RKO (cell line): ENCODE data around the gene GPR55.

Source experiments
- DNase-seq: peaks from one replicate; pipeline ENCODE4 v3.0.0-alpha.2; 2016; ENCODE audit warnings: low spot score

The GPR55 gene

DNA sequence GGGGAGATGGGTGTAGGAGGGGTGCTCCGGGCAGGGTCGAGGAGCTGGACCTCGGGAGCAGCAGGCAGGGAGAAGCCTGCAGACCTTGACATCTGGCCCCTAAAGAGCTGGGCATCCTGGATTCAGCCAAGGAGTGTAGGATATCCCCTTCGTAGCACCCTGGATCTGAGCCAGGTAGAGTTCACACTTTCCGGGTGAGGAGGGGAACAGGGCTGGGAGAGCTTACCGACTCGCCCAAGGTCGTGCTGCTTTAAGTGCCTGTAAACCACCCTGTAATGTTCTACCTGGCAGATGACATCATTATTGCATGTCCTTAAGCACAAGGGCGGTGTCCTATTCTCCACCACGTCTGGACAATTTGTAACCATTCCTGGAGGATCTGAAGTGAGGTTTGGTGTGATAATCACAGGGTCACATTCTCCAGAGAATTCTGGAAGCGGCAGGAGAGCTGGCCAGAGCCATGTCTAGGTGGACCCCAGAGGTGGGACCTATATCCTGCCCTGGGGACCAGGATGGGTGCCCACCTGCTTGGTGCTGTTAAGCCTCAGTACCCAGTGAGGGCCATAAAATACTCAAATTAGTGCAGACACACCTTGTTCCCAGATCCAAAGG is 45.7 kb downstream of the GPR55 start:
- DNase-seq: no peak

DNA sequence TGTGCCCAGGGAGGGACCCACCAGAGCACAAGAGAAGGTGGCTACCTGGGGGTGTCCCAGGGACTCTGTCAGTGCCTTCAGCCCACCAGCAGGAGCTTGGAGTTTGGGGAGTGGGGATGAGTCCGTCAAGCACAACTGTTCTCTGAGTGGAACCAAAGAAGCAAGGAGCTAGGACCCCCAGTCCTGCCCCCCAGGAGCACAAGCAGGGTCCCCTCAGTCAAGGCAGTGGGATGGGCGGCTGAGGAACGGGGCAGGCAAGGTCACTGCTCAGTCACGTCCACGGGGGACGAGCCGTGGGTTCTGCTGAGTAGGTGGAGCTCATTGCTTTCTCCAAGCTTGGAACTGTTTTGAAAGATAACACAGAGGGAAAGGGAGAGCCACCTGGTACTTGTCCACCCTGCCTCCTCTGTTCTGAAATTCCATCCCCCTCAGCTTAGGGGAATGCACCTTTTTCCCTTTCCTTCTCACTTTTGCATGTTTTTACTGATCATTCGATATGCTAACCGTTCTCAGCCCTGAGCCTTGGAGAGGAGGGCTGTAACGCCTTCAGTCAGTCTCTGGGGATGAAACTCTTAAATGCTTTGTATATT is 46.3 kb downstream of the GPR55 start:
- no peak for DNase-seq

DNA sequence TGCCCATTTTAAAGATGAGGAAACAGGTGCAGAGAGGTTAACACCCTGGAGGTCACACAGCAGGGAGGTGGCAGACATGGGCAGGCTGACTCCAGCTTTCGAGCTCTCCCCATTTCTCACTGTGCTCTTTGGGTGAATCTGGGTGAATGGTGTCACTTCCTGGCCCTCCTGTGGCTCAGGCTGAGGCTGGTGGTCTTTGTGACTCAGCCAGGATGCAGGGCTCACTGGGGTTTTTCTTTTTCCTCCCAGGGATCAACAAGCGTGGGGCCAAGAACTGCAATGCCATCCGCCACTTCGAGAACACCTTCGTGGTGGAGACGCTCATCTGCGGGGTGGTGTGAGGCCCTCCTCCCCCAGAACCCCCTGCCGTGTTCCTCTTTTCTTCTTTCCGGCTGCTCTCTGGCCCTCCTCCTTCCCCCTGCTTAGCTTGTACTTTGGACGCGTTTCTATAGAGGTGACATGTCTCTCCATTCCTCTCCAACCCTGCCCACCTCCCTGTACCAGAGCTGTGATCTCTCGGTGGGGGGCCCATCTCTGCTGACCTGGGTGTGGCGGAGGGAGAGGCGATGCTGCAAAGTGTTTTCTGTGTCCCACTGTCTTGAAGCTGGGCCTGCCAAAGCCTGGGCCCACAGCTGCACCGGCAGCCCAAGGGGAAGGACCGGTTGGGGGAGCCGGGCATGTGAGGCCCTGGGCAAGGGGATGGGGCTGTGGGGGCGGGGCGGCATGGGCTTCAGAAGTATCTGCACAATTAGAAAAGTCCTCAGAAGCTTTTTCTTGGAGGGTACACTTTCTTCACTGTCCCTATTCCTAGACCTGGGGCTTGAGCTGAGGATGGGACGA is 47.1 kb downstream of the GPR55 start:
- DNase-seq: no peak

DNA sequence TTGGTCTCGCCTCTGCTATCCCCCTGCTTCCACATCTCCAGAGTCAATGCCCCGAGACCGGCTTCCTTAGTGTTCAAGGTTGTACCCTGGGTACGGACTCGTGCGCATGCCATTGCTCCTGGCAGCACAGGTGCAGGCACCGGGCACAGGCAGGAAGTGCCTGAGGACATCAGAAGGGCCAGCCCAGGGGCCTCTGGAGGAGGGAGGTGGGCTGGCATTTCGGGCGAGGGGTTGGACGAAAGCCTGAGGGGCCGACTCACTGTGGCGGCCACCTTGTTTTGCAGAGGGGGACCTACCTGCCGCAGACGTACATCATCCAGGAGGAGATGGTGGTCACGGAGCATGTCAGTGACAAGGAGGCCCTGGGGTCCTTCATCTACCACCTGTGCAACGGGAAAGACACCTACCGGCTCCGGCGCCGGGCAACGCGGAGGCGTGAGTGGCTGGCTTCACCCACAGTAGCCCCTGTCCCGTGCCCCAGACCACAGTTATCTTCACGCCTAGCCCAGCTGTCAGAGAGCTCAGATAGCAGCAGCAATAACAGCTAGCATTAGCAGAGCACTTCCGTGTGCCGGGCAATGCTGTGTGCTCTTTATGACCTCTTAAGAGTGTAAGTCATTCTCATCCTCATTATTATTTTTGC is 47.8 kb downstream of the GPR55 start:
- no peak for DNase-seq

DNA sequence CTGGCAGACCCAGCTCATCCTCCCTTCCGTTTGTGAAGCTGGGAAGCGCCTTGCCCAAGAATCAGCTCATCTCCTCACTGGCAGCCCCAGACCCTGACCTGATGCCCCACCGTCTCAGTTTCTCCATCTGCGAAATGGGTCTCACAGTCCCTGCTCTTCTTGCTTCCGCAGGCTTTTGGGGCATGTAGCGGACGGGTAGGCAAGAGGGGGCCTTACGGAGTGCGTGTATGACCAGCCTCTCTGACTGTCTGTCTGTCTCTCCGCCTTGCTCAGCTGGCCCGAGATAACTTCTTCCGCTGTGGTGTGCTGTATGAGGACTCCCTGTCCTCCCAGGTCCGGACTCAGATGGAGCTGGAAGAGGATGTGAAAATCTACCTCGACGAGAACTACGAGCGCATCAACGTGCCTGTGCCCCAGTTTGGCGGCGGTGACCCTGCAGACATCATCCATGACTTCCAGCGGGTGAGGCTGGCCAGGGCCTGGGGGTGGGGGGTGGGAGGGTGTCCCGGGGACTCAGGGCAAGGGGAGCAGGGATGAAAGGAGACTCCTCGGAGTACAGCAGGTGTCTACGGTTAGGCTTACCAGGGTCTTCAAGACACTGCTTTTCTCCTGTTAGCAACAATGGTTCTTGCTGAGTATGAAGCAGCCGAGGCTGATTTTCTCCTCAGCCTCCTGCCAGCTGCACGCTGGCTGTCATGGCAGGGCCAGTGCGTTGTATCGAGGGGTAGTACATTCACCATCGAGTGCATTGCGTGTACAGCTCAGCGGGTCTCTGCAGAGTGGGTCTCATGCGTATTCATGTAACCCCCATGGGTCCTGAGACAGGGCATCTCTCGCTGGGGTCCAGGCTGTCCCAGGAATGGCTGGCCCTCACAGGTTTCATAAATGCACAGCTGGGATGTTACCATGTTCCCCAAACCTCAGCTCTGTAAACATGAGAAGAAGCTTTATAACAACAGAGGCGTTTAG is 49.4 kb downstream of the GPR55 start:
- DNase-seq: no peak

DNA sequence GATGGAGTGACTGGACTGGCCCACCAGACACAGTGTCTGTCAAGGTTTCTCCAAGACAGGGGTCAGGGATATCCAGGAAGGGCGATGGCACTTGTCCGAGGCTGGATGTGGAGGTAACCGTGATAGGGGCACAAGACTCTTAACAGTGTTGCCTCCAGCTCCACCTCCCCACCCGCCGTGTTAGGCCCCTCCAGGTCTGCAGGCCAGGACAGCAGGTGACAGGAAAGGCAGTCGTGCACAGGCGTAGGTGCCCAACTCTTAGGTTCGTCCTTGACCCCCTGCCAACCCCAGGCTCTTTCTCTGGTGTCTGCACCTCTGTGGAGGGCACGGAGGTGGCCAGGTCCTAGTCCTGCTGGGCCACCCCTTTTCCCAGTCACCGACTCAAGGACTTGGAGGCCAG is 50.2 kb downstream of the GPR55 start:
- no peak for DNase-seq

DNA sequence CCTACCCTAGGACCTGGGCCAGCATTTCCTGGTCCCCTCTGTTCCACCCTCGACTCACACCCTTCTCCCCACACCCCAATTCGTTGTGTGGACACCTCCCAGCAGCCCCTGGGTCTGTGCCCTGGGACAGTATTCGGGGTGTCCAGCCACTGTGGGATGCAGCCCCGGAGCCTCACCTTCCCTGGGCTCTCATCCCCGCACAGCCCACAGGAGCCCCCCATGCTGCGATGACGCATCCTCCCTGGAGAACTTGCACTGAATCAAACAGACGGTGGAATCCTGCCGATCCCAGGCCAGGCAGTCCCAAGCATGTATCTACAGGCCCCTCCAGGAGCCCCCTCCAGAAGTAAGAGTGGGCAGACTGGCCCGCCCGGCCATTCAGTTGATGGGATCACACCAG is 50.6 kb downstream of the GPR55 start:
- no peak for DNase-seq

DNA sequence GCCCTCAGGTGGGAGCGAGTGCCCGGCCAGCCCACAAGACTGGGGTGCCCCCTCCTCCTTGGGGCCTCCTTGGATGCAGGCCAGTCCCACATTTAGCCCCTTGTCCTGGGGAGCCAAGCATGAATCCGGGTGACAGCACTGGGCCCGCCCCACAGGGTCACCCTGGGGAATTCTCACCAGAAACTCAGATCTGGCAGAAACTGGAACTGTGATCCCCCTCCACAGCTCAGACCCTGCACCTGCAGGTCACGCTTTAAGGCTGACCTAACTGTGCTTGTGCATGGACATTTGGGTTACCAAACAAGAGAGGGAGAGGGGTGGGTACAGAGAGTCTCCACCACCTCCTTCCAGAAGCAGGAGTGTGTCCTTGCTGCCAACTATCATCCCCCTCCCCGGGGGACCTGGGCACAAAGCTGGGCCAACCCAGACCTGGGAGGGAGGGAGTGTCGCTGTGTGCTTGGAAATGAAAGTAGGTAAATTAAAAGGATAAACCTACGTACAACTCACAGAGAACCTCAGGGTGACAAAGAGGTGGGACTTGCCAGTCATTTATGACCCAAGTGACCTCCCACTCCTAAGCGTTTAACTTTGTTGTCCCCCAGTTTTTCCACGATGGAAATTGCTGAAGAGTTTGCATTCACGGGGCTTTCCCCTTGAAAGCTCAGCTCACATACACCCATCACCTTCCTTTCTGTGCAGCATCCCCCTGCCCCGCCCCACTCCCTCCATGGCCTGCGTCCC is 51.2 kb downstream of the GPR55 start:
- DNase-seq: no peak

DNA sequence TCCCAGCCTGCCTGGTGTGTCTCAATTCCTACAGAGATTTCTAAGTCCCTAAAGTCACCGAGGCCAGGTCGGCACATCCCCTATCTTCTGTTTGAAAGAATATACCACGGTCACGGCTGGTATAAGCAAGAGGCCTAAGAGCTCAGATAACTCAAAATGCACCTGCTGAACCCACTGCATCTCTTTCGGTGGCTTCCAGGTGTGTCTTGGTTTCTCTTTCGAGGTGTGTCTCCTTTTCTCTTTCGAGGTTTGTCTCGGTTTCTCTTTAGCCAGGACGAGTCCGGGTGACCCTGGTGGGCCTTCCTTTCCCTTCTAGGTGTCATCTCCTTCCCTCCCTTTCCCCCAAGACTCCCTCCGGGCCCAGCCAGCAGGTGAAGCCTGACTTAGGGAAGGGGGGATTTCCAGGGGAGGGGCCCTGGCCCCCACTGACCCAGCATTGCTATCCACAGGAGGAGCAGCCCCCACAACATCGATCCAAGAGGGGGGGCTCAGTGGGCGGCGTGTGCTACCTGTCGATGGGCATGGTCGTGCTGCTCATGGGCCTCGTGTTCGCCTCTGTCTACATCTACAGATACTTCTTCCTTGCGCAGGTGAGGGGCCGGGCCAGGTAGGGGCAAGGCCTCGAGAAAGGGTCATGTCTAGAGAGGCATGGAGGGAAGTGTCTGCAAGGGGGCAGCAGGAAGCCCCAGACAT is 51.9 kb downstream of the GPR55 start:
- no peak for DNase-seq

DNA sequence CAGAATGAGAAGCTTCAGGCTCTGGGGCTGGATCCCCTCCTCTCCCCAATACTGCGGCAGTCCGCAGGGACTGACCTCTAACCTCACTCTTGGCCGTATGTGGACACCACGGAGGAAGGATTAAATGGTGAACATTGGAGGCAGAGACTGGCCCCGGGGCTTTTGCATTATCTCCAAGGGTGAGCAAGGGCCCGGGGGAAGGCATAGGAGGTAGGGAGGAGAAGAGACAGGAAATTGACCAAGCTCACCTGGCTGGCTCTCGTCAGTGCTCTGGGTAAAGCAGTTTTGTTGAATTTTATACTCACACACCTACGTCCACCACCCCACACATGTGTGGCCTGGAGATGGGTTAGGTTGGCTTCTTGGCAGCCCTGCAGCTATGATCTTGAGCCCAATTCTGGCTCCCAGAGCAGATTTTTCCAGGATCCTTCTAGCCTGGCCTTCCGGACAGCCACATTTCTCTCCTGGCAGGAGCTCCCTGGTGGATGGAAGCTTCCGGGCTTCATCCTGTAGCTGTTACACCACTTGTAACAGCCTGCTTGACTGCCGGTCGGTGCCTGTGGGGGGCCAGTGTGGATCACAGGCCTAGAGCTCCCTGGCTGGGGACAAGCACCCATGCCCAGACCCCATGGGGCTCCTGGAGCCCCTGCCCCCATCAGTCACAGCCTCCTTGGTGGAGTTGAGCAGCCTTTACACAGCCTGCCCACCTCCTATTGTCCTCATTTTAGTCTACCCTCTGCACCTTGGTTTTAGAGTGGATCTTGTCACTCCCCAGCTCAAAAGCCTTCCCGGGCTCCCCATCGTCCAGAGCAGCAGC is 52.7 kb downstream of the GPR55 start:
- no peak for DNase-seq

DNA sequence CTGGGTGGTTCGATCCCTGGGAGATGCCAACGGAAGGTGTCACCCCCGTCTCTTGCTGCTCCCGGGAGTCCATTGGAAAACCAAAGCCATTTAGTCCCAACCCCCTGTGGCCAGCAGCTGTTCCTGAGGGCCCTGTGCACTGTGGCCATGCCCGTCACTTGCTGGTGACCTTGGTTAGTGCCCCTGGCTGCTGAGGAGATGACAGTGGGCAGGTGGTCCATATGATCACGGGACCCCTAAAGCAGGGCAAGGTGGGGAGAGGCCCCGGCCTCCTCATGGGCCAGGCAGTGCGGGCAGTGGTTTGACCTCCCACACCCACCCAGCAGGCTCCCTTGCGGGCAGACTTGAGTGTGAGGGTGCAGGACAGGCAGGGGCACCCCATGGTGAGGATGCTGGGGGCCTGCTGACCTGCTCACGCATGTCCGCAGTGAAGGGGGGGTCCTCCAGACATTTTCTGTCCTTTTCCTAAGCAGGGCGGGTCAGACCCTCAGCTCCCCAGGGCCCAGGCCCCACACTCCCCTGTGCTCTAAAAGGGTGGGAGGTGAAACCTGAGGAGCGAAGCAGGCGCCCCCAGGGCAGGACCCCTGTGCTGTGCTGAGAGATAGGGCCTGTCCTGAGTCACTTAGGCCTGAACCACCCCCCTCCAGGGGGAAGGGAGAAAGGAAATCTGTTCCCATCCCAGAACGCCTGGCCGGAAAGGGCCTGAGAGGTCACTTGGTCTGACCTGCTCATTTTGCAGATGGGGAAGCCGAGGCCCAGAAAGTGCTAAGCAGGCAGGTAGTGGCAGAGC is 53.5 kb downstream of the GPR55 start:
- no peak for DNase-seq

DNA sequence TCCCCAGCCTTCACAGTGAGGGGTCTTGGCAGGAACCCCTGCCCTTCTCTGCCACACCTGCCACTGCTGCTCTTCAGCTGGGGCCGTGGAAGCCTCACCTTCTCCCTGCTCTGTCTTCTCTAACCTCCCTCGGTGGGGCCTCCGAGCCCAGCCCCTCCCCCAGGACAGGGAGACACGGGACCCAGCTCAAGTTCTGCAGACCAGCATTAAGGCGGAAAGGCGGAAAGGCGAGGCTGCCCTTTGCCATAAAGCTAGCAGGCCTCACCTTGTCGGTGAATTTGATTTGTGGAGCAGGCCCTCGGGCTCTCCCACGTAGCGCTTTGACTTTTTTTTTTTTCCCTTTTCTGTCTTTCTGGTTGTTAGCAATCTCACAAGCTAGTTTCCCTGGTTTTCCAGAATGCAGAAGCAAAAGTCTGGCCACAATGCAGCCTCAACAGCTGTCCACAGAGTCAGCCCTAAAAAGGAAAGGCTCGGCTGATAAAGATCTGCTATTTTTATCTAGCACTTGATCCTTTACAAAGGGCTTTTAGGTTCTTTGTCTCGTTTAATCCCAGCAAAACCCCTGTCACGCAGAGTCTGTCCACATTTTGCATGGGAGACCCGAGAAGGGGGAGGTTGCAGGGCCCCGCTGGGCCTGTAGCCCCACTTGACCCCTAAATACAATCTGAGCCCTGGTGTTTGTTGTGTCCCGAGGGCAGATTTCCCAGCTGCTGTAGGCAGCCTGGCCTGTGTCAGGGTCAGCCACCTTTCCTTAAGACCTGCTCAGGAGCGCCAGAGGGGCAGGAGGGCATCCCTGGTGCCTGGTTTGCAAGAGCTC is 54.3 kb downstream of the GPR55 start:
- no peak for DNase-seq

DNA sequence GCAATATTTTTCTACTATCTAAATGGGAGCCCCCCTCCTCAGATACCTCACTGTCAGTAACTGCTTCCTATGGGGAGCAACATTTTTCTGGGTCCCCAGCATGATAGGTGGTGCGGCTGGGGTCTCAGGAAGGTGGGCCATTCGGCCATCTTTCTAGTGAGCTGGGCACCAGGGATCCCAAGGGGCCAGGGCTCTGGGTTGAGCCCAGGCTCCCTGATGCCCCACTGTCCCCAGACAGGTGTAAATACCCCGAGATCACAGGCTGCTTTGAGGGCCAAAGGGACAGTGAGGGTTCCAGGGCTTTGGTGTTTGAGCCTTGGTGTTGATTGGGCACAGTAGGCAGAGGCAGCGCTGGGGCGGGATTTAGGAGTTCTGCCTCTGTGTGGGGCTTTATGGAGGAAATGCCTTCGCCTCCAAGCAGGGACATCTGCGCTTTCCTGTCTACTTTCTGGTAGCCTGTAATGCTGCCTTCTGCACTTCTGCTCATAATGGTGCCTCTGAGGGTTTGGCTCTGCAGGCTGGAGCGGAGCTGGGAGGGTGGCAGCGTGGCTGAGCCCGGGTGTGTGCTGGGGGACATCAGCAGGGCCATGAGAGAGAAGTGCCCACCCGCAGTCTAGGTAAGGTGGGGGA is 55.0 kb downstream of the GPR55 start:
- DNase-seq: no peak

DNA sequence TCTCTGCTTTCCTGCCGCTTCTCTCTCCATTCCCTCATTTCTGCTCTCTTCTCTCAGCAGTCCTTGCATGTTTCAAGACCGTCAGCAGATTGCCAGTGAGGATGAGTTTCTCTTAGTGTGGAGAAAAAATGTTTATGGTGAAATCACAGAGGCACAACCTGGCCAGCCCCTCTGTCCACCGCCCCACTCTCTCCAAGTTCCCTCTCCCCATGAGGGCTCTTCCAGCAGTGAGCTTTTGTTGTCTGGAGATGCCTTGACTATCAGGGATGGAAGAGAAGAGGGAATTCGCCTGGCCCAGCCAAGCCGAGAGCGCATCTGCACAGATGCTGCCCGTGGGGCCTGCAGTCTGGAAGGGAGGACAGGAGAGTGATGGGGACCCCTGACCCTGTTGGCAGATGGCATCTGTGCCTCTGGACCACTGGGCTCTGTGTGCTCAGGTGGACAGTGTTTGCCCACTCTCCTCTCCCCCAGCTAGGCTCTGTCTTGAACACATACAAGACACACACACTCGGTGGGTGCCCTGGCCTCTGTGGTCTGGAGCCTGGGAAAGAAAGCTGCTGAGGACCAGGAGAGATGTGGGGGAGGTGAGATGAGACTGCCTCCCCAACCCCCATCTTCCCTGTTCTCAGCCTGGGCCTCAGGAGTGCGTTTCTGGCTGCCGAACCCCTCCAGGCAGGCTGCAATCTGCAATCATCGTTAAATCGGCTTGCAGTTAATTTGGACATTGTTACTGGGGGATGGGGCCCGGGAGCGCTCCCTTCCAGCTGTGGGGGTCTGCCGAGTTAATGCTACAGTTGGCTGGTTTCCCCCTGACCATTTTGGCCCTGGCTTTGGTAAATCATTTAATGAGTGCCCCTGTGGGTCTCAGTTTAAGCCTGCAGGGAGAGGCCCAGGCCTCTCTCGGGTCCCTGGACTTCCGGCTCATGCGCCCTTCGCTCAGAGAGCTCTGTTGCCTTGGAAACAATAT is 55.8 kb downstream of the GPR55 start:
- DNase-seq: no peak

DNA sequence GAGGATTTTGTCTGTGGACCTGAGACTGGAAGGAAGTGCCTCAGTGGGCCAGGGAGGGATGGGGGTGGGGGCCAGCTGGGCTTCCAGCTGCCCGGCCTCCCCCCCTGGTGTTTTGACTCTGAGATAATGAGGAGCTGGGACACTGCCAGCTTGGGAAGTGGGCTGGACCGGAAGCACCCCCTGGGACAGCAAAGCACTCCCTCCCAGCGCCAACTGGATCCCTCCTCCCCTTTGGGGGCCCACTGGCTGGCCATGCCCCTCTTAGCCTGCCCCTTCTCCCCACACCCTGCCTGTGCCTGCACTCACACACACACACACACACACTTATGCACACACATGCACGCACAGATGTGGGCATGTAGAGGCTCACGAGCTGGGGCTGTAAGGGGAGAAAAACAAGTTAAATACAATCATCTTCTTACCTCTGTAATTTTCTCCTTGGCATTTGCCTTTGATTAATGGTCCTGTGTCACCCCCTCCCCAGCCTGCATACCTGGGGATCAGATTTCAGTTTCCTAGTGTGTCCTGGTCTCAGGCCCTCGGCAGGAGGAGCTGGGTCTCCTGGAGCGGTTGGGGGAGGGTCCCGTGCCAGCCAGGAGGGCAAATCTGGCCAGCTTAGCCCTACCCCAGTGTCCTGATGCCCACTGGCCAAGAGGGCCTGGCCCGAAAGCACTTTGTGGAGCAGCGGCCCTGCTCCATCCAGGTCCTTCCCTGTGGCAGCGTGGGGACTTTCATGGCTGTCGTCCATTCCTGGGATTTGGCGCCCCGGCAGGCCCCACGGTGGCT is 56.7 kb downstream of the GPR55 start:
- no peak for DNase-seq
